BE2C (cell line): ENCODE data around the gene CPVL.

ENCODE experiments used
- DNase-seq: peaks from one replicate; pipeline ENCODE4 v3.0.0-alpha.2; 2020
- H3K27me3 ChIP-seq: fragments of 250-450 bp; sonication (Bioruptor Pico); 2 replicates; pipeline ENCODE4 v1.5.1; 2020; ENCODE audit warnings: mild to moderate bottlenecking
- H3K36me3 ChIP-seq: fragments of 250-450 bp; sonication (Bioruptor Pico); 2 replicates; pipeline ENCODE4 v1.5.1; 2020; ENCODE audit warnings: mild to moderate bottlenecking
- H3K4me1 ChIP-seq: fragments of 250-450 bp; sonication (Bioruptor Pico); 2 replicates; pipeline ENCODE4 v1.5.1; 2020
- H3K4me3 ChIP-seq: 2 replicates; pipeline ENCODE4 v1.5.1; 2011; ENCODE audit warnings: low read depth, low read length
- H3K9me3 ChIP-seq: fragments of 250-450 bp; sonication (Bioruptor Pico); 2 replicates; pipeline ENCODE4 v1.5.1; 2020
- CTCF ChIP-seq: IDR thresholded peaks from 2 replicates; pipeline ENCODE4 v1.5.1; 2012; ENCODE audit warnings: mild to moderate bottlenecking, low read depth, low read length

Gene CPVL

GRCh38 chr7:28961972-28962371, 184.4 kb downstream of the CPVL start:
- TF ChIP-seq CTCF = no peak
- Histone ChIP-seq H3K4me1 (no peaks in the 10 kb centered on the region), H3K36me3 (no peaks in the 10 kb centered on the region), H3K27me3 (peaks cover 44% of the 10 kb centered on the region), H3K4me3 (no peak overlapping the region), H3K9me3 (no peaks in the 10 kb centered on the region)
- no peak for DNase-seq

DNA sequence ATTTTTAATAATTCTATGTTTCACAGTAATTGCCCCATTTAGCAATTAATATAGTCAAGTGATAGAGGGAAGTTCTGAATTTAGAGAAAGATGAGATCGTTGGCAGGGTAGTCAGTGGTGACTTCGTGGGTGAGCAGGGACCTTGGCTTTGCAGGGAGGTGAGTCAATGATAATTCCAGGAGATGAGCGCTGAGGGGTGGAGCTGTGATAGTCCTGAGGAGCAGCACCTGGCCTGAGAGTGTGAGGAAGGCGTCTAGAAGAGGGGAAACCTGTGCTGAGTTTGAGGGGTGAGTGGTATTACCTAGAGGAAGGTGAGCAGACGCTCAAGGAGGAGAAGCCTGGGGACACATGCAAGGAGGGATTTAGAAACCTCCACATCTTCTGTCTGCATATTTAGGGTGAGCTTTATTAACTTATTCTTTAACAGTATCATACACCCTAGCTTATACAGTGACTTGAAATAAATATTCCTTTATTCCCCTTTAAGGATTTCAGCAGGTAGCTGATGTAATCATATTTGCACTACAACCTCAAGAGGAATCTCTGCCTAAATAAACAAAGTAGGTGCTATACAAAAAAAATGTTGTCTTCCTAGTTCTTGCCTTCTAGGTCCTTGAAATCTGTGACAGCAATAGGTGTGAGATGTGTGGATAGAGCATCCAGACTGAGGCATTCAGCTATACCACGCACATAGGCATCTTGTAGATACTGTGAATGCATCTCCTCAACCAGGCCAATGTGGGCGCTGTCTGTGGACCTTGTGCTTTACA, 186.1 kb downstream of the CPVL start:
- DNase-seq = no peak
- Histone ChIP-seq H3K9me3 (no peaks in the 10 kb centered on the region), H3K27me3 (peaks cover 57% of the 10 kb centered on the region), H3K4me3 (no peak overlapping the region), H3K4me1 (peaks cover 2% of the 10 kb centered on the region; the same call in 1 of the 2 replicates), H3K36me3 (no peaks in the 10 kb centered on the region)
- no peak for TF ChIP-seq CTCF

GRCh38 chr7:28958980-28959347, 187.4 kb downstream of the CPVL start:
- Histone ChIP-seq H3K4me3 (no peak overlapping the region), H3K4me1 (peaks cover 9% of the 10 kb centered on the region), H3K27me3 (peaks cover 57% of the 10 kb centered on the region), H3K9me3 (no peaks in the 10 kb centered on the region), H3K36me3 (no peaks in the 10 kb centered on the region)
- DNase-seq = no peak
- no peak for TF ChIP-seq CTCF

DNA sequence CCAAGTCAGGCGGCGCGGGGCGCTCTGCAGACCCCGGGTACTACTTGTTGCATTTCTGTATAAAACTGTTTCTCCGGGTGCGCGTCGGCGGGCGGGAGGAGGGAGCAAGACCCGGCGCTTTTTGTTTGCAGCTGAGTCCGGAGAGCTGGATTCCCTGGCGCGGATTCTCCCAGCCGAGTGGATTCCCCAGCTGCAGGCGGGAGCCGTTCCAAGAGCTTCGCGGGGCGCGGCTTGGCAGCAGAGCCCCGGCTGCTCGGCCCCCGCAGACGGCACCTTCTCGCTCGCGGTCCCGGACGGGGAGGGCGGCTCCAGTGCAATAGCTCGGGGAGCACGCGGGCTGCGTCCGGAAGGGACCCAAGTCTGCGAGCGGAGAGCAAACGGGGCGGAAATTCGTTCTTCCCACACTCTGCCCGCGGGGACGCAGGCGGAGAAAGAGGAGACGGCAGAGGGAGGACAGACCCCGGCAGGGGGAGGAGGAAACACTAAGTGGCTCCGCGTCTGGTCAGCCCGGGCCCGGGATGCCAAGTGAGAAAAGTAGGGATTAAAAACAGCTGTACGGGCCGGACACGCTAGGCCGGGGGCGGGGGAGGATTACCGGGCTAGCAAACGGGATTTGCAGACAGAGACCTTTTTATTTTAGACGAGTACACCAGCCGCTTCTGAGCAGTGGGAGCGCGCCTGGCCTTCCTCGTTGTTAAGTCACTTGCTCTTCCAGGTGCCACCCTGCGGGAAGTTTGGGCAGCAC, 187.9 kb downstream of the CPVL start, which contains the start of gene TRIL:
Gene TRIL, minus strand, starts transcription at position 96 of the 745 bp plus-strand sequence. CDS start 284 bp downstream, outside the sequence.
- Histone ChIP-seq H3K4me1 (peaks cover 11% of the 10 kb centered on the region), H3K9me3 (no peaks in the 10 kb centered on the region), H3K27me3 (peaks cover 57% of the 10 kb centered on the region), H3K36me3 (no peaks in the 10 kb centered on the region), H3K4me3 (peak within 1 kb of the TSS; percentile 48)
- TF ChIP-seq CTCF = no peak
- peak; percentile 48 for DNase-seq

GRCh38 chr7:28957751-28958234, 188.5 kb downstream of the CPVL start:
- peak; percentile 16 for DNase-seq
- no peak for TF ChIP-seq CTCF
- no peaks in the 10 kb centered on the region for H3K9me3 ChIP-seq
- H3K4me3 ChIP-seq = peak overlapping the region; percentile 48
- H3K36me3 ChIP-seq = no peaks in the 10 kb centered on the region
- peaks cover 57% of the 10 kb centered on the region for H3K27me3 ChIP-seq
- peaks cover 15% of the 10 kb centered on the region for H3K4me1 ChIP-seq
